WERI-Rb-1 (cell line): ENCODE data around the gene EXOC3L1.

ENCODE experiments used
- DNase-seq: peaks from one replicate; pipeline ENCODE4 v3.0.0-alpha.2; 2020
- H3K27ac ChIP-seq: fragments of 250-450 bp; sonication (Bioruptor Pico); 2 replicates; pipeline ENCODE4 v1.5.1; 2020; ENCODE audit warnings: mild to moderate bottlenecking, moderate library complexity
- H3K27me3 ChIP-seq: fragments of 250-450 bp; sonication (Bioruptor Pico); 2 replicates; pipeline ENCODE4 v1.5.1; 2021; ENCODE audit warnings: mild to moderate bottlenecking, low read depth, moderate library complexity; ENCODE audit not compliant: insufficient read depth, severe bottlenecking
- H3K36me3 ChIP-seq: fragments of 250-450 bp; sonication (Bioruptor Pico); 2 replicates; pipeline ENCODE4 v1.5.1; 2020; ENCODE audit warnings: mild to moderate bottlenecking, moderate library complexity
- H3K4me3 ChIP-seq: 2 replicates; pipeline ENCODE4 v1.5.1; 2011; ENCODE audit warnings: low read depth, mild to moderate bottlenecking, control low read depth, low read length
- H3K9me3 ChIP-seq: fragments of 250-450 bp; sonication (Bioruptor Pico); 2 replicates; pipeline ENCODE4 v1.5.1; 2021; ENCODE audit warnings: mild to moderate bottlenecking, moderate library complexity; ENCODE audit not compliant: severe bottlenecking
- CTCF ChIP-seq: IDR thresholded peaks from 2 replicates; pipeline ENCODE4 v1.5.1; 2011; ENCODE audit warnings: low read depth, mild to moderate bottlenecking, control low read depth, inconsistent platforms, low read length

The EXOC3L1 gene

GRCh38 chr16:67179421-67180080, 10.4 kb downstream of the EXOC3L1 start:
- Histone ChIP-seq H3K9me3 (no peaks in the 10 kb centered on the region), H3K27ac (no peak overlapping the region), H3K4me3 (no peak overlapping the region), H3K27me3 (no peaks in the 10 kb centered on the region), H3K36me3 (peaks cover 41% of the 10 kb centered on the region)
- peak; percentile 23 for TF ChIP-seq CTCF
- DNase-seq, result no peak

- TF ChIP-seq CTCF, result no peak
- H3K9me3 ChIP-seq, result no peaks in the 10 kb centered on the region
- no peak overlapping the region for H3K27ac ChIP-seq
- H3K27me3 ChIP-seq, result no peaks in the 10 kb centered on the region
- H3K4me3 ChIP-seq, result no peak overlapping the region
- H3K36me3 ChIP-seq, result peaks cover 41% of the 10 kb centered on the region
- DNase-seq, result no peak
Measured at GRCh38 chr16:67177743-67178699, 11.9 kb downstream of the EXOC3L1 start.

GRCh38 chr16:67176662-67177061, 13.3 kb downstream of the EXOC3L1 start:
- peaks cover 35% of the 10 kb centered on the region for H3K36me3 ChIP-seq
- H3K4me3 ChIP-seq, result no peak overlapping the region
- H3K27me3 ChIP-seq, result no peaks in the 10 kb centered on the region
- TF ChIP-seq CTCF, result no peak
- no peaks in the 10 kb centered on the region for H3K9me3 ChIP-seq
- H3K27ac ChIP-seq, result no peak overlapping the region
- DNase-seq, result no peak

- no peak for TF ChIP-seq CTCF
- Histone ChIP-seq H3K27ac (peak overlapping the region; percentile 72), H3K36me3 (peaks cover 27% of the 10 kb centered on the region), H3K9me3 (no peaks in the 10 kb centered on the region), H3K27me3 (no peaks in the 10 kb centered on the region), H3K4me3 (peak overlapping the region; percentile 55)
- DNase-seq, result no peak
Measured at GRCh38 chr16:67174706-67175231, 15.2 kb downstream of the EXOC3L1 start.

GRCh38 chr16:67173808-67174705, 15.9 kb downstream of the EXOC3L1 start:
- Histone ChIP-seq H3K9me3 (no peaks in the 10 kb centered on the region), H3K4me3 (peak overlapping the region; percentile 55), H3K27ac (peak overlapping the region; percentile 72), H3K27me3 (no peaks in the 10 kb centered on the region), H3K36me3 (peaks cover 22% of the 10 kb centered on the region)
- DNase-seq, result peak; percentile 75
- peak; percentile 41; the same call in 1 of the 2 replicates for TF ChIP-seq CTCF
